ENCODE data around the gene TNFRSF25.

Gene TNFRSF25

GRCh38 chr1:6502000-6502891 is 36.3 kb upstream of the TNFRSF25 start:
- no peak for TF ChIP-seq CTCF (IDR thresholded peaks at IDR 0.05; ENCODE audit: extremely low read depth, insufficient read depth, missing control alignments)
- in situ Hi-C loops (cut with MboI; ENCODE audit: low pct_unique_long_range_greater_than_20kb, low sequenced_read_pairs, unreplicated experiment), result no loop called here
- no peak for DNase-seq (ENCODE audit: low spot score)

DNA sequence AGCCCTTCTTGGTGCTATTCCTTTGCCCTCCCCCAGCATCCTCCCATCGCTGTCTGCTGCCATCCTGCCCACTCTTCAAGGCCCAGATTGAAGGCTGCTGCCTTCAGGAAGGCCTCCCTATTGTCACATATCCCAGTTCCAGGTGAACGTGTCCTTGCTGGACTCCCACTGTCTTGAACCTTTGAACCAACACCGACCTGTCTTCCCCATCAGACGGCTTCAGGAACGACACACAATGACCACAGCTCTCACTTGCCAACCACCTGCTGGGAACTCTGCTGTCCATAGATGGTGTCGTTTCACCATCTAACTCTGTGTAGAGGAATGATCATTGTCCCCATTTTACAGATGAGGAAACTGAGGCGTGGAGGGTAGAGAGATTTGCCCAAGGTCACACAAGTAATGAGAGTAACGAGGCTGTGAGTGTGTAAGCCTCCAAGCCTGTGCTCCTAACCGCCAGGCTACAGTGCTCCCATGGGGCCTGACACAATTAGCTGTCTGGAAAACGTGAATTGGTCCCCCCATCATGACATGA is 35.4 kb upstream of the TNFRSF25 start:
- in situ Hi-C loops (cut with MboI; ENCODE audit: low pct_unique_long_range_greater_than_20kb, low sequenced_read_pairs, unreplicated experiment), result no loop called here
- DNase-seq (ENCODE audit: low spot score), result no peak
- TF ChIP-seq CTCF (IDR thresholded peaks at IDR 0.05; ENCODE audit: extremely low read depth, insufficient read depth, missing control alignments), result no peak

GRCh38 chr1:6500544-6501278 is 34.7 kb upstream of the TNFRSF25 start:
- no peak for TF ChIP-seq CTCF (IDR thresholded peaks at IDR 0.05; ENCODE audit: extremely low read depth, insufficient read depth, missing control alignments)
- DNase-seq (ENCODE audit: low spot score), result no peak
- in situ Hi-C loops (cut with MboI; ENCODE audit: low pct_unique_long_range_greater_than_20kb, low sequenced_read_pairs, unreplicated experiment), result no loop called here

- in situ Hi-C loops (cut with MboI; ENCODE audit: low pct_unique_long_range_greater_than_20kb, low sequenced_read_pairs, unreplicated experiment), result loop anchor here (25.0 kb wide), 1 partner anchor 713 kb away; no protein-coding TSS in a partner anchor
- TF ChIP-seq CTCF (IDR thresholded peaks at IDR 0.05; ENCODE audit: extremely low read depth, insufficient read depth, missing control alignments), result no peak
Measured at GRCh38 chr1:6499296-6499695, 33.3 kb upstream of the TNFRSF25 start.

DNA sequence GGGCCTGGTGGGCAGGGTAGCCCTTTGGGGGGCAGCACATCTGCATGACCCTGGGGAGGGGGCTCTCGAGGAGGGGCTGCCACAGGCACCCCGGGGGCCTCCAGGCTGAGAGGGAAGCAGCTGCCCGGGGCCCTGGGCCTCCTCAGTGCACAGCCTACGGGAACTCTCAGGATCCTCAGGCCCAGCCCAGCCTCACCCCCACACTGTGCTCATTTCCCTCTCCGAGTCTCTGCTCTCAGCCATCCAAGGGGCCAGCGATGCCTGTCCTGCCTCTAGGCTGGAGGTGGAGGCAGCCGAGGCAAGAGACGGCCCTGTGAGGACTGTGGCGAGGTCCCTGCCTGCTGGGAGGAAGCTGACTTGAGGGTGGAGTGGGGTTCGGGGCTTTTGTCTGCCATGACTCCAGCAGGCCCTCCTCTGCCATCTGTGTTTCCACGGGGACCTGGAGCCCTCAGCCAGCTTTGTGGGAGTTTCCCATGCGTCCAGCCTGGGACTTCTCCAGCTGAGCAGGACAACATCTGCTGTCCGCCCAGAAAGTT is 32.7 kb upstream of the TNFRSF25 start:
- in situ Hi-C loops (cut with MboI; ENCODE audit: low pct_unique_long_range_greater_than_20kb, low sequenced_read_pairs, unreplicated experiment), result loop anchor here (25.0 kb wide), 1 partner anchor 714 kb away; no protein-coding TSS in a partner anchor
- TF ChIP-seq CTCF (IDR thresholded peaks at IDR 0.05; ENCODE audit: extremely low read depth, insufficient read depth, missing control alignments), result no peak
- DNase-seq (ENCODE audit: low spot score), result no peak

More at GRCh38 chr1:6499296-6499695, 33.3 kb upstream of the TNFRSF25 start:
- no peak for DNase-seq (ENCODE audit: low spot score)
